Endodermal cell (in vitro differentiated cells): ENCODE measurements around the gene QRICH2. TPM values are rescaled to one million over a fixed set of nuclear protein-coding genes. Genes with fewer than 3 reads are reported as not detected.

ENCODE experiments used
- DNase-seq: peaks from one replicate; pipeline ENCODE4 v3.0.0-alpha.2; 2017
- H3K27ac ChIP-seq: 2 replicates; pipeline ENCODE4 v1.5.1; 2013; ENCODE audit warnings: mild to moderate bottlenecking, low read depth, low read length, moderate library complexity
- H3K27me3 ChIP-seq: 2 replicates; pipeline ENCODE4 v1.6.1; 2013; ENCODE audit warnings: mild to moderate bottlenecking, low read length, moderate library complexity; ENCODE audit not compliant: insufficient read depth, control insufficient read depth, poor library complexity, severe bottlenecking
- H3K36me3 ChIP-seq: 2 replicates; pipeline ENCODE4 v1.7.0; 2013; ENCODE audit warnings: mild to moderate bottlenecking, low read length, moderate library complexity; ENCODE audit not compliant: control insufficient read depth, insufficient read depth
- H3K4me1 ChIP-seq: one replicate; pipeline ENCODE4 v1.7.0; 2013; ENCODE audit warnings: low read length; ENCODE audit not compliant: control insufficient read depth, insufficient read depth
- H3K4me3 ChIP-seq: 2 replicates; pipeline ENCODE4 v1.5.1; 2013; ENCODE audit warnings: mild to moderate bottlenecking, low read length, moderate library complexity
- H3K9ac ChIP-seq: 2 replicates; pipeline ENCODE4 v1.6.1; 2013; ENCODE audit warnings: mild to moderate bottlenecking, low read length, moderate library complexity; ENCODE audit not compliant: poor library complexity, severe bottlenecking; ENCODE audit errors: extremely low read depth
- H3K9me3 ChIP-seq: 2 replicates; pipeline ENCODE4 v1.6.1; 2013; ENCODE audit warnings: mild to moderate bottlenecking, low read length, moderate library complexity; ENCODE audit not compliant: control insufficient read depth
- H3K27ac Mint-ChIP-seq: 2 replicates; pipeline ENCODE4 v1.8.0; 2020; ENCODE audit warnings: mixed read lengths
- H3K27me3 Mint-ChIP-seq: 2 replicates; pipeline ENCODE4 v1.8.0; 2021; ENCODE audit warnings: mild to moderate bottlenecking, mixed read lengths; ENCODE audit not compliant: insufficient read depth
- H3K36me3 Mint-ChIP-seq: 2 replicates; pipeline ENCODE4 v1.8.0; 2020; ENCODE audit warnings: low read depth, mixed read lengths
- H3K4me1 Mint-ChIP-seq: 2 replicates; pipeline ENCODE4 v1.8.0; 2020; ENCODE audit warnings: mixed read lengths
- H3K4me3 Mint-ChIP-seq: 2 replicates; pipeline ENCODE4 v1.8.0; 2020; ENCODE audit warnings: mild to moderate bottlenecking, moderate library complexity, mixed read lengths
- H3K9me3 Mint-ChIP-seq: 2 replicates; pipeline ENCODE4 v1.8.0; 2020; ENCODE audit warnings: mild to moderate bottlenecking, mixed read lengths
- WGBS, 2 experiments: methylation state at CpG; one replicate each; pipeline versions ENCODE4 v1.1.5 to v1.1.7; 2013; ENCODE audit warnings: missing lambda C conversion rate in 2 of 2, mixed read lengths in 1 of 2; ENCODE audit not compliant: insufficient coverage in 1 of 2, insufficient read length in 1 of 2; 5-methylcytosine and 5-hydroxymethylcytosine counted together
- total RNA-seq, 2 donors: library from RNA; stranded (reverse); fragmentation: NEBNext Ultra II Directional in 1 of 2; extraction: Animal tissue kit (Norgen Biotek cat#: 25700) in 1 of 2; gene quantifications; 2 replicates in 1 of 2; 3 replicates in 1 of 2; pipeline ENCODE4 v1.2.1, GENCODE V29; 2021
- TF ChIP-seq, protein P1 (sequence below): fragments of 200-600 bp; sonication (generic); conservative IDR thresholded peaks from 2 replicates; pipeline ENCODE4 v1.5.0; 2021; ENCODE audit warnings: antibody characterized with exemption, mild to moderate bottlenecking

The QRICH2 gene
- total RNA-seq, 2 donors from 2014 or later, result 3.5 to 5.0 TPM

DNA sequence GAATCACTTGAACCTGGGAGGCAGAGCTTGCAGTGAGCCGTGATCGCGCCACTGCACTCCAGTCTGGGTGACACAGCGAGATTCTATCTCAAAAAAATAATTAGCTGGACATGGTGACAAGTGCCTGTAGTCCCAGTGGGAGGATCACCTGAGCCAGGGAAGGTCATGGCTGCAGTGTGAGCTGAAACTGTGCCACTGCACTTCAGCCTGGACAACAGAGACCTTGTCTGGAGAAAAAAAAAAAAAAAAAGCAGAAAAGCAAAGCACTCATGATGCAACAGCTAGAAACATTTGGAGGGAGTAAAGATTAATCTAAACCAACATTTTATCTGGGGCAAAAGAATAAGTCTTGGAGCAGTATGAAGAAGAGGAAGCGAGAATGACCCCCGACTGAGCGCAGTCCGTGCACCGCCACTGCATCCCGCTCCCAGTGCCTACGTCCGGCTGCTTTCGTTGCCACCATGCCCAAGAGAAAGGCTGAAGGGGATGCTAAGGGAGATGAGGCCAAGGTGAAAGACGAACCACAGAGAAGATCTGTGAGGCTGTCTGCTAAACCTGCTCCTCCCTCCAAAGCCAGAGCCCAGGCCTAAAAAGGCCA, 37.4 kb upstream of the QRICH2 start:
- Mint-ChIP-seq H3K27me3 (no peaks in the 10 kb centered on the region), H3K9me3 (no peaks in the 10 kb centered on the region), H3K4me3 (no peak overlapping the region), H3K27ac (no peak overlapping the region), H3K4me1 (no peaks in the 10 kb centered on the region), H3K36me3 (peaks cover 57% of the 10 kb centered on the region)
- H3K9ac ChIP-seq, result no peak overlapping the region
- H3K4me1 ChIP-seq, result no peaks in the 10 kb centered on the region
- no peaks in the 10 kb centered on the region for H3K27me3 ChIP-seq
- WGBS, 2 experiments, result 91 to 97% methylated on average over 14 of the region's 14 CpGs
- no peak overlapping the region for H3K4me3 ChIP-seq
- no peaks in the 10 kb centered on the region for H3K9me3 ChIP-seq
- TF ChIP-seq, protein P1, sequence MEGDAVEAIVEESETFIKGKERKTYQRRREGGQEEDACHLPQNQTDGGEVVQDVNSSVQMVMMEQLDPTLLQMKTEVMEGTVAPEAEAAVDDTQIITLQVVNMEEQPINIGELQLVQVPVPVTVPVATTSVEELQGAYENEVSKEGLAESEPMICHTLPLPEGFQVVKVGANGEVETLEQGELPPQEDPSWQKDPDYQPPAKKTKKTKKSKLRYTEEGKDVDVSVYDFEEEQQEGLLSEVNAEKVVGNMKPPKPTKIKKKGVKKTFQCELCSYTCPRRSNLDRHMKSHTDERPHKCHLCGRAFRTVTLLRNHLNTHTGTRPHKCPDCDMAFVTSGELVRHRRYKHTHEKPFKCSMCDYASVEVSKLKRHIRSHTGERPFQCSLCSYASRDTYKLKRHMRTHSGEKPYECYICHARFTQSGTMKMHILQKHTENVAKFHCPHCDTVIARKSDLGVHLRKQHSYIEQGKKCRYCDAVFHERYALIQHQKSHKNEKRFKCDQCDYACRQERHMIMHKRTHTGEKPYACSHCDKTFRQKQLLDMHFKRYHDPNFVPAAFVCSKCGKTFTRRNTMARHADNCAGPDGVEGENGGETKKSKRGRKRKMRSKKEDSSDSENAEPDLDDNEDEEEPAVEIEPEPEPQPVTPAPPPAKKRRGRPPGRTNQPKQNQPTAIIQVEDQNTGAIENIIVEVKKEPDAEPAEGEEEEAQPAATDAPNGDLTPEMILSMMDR, result no peak
- DNase-seq, result no peak
- H3K27ac ChIP-seq, result no peak overlapping the region
- H3K36me3 ChIP-seq, result peaks cover 57% of the 10 kb centered on the region

DNA sequence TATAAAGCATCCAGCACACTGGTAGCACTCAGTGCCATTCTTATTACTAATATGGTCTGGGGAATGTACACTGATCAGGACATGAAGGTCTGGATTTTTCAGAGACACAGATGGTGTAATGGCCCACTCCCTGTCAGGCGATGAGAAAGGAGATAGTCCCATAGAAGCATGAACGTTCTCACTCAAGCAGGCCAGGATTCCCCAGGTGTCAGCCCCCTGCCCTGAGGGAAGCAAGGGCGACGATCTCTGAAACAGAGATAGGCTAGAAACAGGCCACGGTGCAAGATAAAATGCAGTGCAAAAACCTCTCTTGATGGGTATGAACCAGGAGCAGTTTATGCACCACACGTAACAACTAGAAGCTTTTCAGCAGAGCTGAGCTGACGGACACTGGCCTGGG, 35.0 kb upstream of the QRICH2 start:
- Mint-ChIP-seq H3K36me3 (peaks cover 58% of the 10 kb centered on the region), H3K4me1 (no peaks in the 10 kb centered on the region), H3K9me3 (no peaks in the 10 kb centered on the region), H3K4me3 (no peak overlapping the region), H3K27ac (no peak overlapping the region), H3K27me3 (no peaks in the 10 kb centered on the region)
- H3K27ac ChIP-seq, result no peak overlapping the region
- H3K9ac ChIP-seq, result no peak overlapping the region
- no peaks in the 10 kb centered on the region for H3K9me3 ChIP-seq
- no peaks in the 10 kb centered on the region for H3K27me3 ChIP-seq
- DNase-seq, result no peak
- TF ChIP-seq, protein P1, result no peak
- no peaks in the 10 kb centered on the region for H3K4me1 ChIP-seq
- WGBS, 2 experiments, result 92 to 100% methylated on average over 7 of the region's 7 CpGs
- H3K36me3 ChIP-seq, result peaks cover 51% of the 10 kb centered on the region
- H3K4me3 ChIP-seq, result no peak overlapping the region

DNA sequence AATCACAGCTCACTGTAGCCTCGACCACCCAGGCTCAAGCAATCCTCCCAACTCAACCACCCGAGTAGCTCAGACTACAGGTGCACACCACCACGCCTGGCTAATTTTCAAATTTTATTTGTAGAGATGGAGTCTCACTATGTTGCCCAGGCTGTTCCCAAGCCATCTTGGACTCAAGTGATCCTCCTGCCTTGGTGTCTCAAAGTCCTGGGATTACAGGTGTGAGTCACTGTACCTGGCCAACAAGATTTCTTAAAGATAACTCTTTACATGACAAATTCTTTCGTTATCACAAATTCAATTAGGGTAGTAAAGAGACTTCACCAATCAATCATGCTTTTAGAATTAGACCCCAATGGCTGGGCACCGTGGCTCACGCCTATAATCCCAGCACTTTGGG, 33.2 kb upstream of the QRICH2 start:
- Histone ChIP-seq H3K36me3 (peaks cover 40% of the 10 kb centered on the region), H3K4me3 (no peak overlapping the region), H3K9me3 (no peaks in the 10 kb centered on the region), H3K27ac (no peak overlapping the region), H3K27me3 (no peaks in the 10 kb centered on the region), H3K4me1 (no peaks in the 10 kb centered on the region), H3K9ac (no peak overlapping the region)
- no peak overlapping the region for H3K4me3 Mint-ChIP-seq
- peaks cover 48% of the 10 kb centered on the region for H3K36me3 Mint-ChIP-seq
- no peaks in the 10 kb centered on the region for H3K27me3 Mint-ChIP-seq
- WGBS, 2 experiments, result 97% methylated on average over 6 of the region's 6 CpGs; no CpG with 5 or more reads in 1 of the 2 experiments
- H3K4me1 Mint-ChIP-seq, result peaks cover 3% of the 10 kb centered on the region
- no peaks in the 10 kb centered on the region for H3K9me3 Mint-ChIP-seq
- DNase-seq, result no peak
- TF ChIP-seq, protein P1, result no peak
- no peak overlapping the region for H3K27ac Mint-ChIP-seq
